Measurements from ENCODE around the gene DDX56. TPM values are rescaled to one million over a fixed set of nuclear protein-coding genes. Genes with fewer than 3 reads are reported as not detected.

DDX56 gene
- total RNA-seq, 6 experiments from 2014 or later = 31.8 to 42.2 (median 36.5) TPM

- H3K9me3 ChIP-seq = no peaks in the 10 kb centered on the region
- ATAC-seq (no peak), DNase-seq (no peak)
- H3K4me1 ChIP-seq = peaks cover 0 to 11% (median 1%) of the 10 kb centered on the region in 4 donors
- H3K27ac ChIP-seq = no peak overlapping the region
- no peaks in the 10 kb centered on the region for H3K27me3 ChIP-seq
- no peak overlapping the region for H3K4me3 ChIP-seq
- TF ChIP-seq, protein P1, sequence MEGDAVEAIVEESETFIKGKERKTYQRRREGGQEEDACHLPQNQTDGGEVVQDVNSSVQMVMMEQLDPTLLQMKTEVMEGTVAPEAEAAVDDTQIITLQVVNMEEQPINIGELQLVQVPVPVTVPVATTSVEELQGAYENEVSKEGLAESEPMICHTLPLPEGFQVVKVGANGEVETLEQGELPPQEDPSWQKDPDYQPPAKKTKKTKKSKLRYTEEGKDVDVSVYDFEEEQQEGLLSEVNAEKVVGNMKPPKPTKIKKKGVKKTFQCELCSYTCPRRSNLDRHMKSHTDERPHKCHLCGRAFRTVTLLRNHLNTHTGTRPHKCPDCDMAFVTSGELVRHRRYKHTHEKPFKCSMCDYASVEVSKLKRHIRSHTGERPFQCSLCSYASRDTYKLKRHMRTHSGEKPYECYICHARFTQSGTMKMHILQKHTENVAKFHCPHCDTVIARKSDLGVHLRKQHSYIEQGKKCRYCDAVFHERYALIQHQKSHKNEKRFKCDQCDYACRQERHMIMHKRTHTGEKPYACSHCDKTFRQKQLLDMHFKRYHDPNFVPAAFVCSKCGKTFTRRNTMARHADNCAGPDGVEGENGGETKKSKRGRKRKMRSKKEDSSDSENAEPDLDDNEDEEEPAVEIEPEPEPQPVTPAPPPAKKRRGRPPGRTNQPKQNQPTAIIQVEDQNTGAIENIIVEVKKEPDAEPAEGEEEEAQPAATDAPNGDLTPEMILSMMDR (IDR thresholded peaks at IDR 0.05) = no peak
- no peak for TF ChIP-seq POLR2A (IDR thresholded peaks at IDR 0.05)
- 80% methylated on average over 14 of the region's 14 CpGs for WGBS (ENCODE audit: insufficient coverage, low coverage, low lambda C conversion rate, missing lambda C conversion rate)
- no peaks in the 10 kb centered on the region for H3K36me3 ChIP-seq
- intact Hi-C loops (cut with DNase I) = no loop called here
Observed at GRCh38 chr7:44608916-44609648, 35.4 kb upstream of the DDX56 start.

- Histone ChIP-seq H3K4me1 (peaks cover 0 to 11% (median 1%) of the 10 kb centered on the region in 4 donors), H3K36me3 (no peaks in the 10 kb centered on the region), H3K27me3 (no peaks in the 10 kb centered on the region), H3K9me3 (no peaks in the 10 kb centered on the region), H3K4me3 (peak overlapping the region; percentile 89 to 92 (median 90)), H3K27ac (peak overlapping the region; percentile 92 to 94 (median 93))
- TF ChIP-seq, protein P1 (IDR thresholded peaks at IDR 0.05) = no peak
- no peak for TF ChIP-seq POLR2A (IDR thresholded peaks at IDR 0.05)
- intact Hi-C loops (cut with DNase I) = no loop called here
- WGBS (ENCODE audit: insufficient coverage, low coverage, low lambda C conversion rate, missing lambda C conversion rate) = 46% methylated on average over 35 of the region's 35 CpGs
- no peak for DNase-seq
- no peak for ATAC-seq
Observed at GRCh38 chr7:44607141-44608068, 33.7 kb upstream of the DDX56 start.

GRCh38 chr7:44606341-44607140 is 32.8 kb upstream of the DDX56 start, which contains the start of gene OGDH:
Gene OGDH (plus strand): TSS chr7:44606627. CDS start chr7:44624344, 17,717 bp downstream.
- peaks cover 0 to 11% (median 1%) of the 10 kb centered on the region in 4 donors for H3K4me1 ChIP-seq
- intact Hi-C loops (cut with DNase I) = no loop called here
- H3K27ac ChIP-seq = peak within 1 kb of the TSS; percentile 92 to 94 (median 93)
- DNase-seq = peak; percentile 99 to 100 (median 100)
- peak; percentile 94 for TF ChIP-seq POLR2A (IDR thresholded peaks at IDR 0.05)
- TF ChIP-seq, protein P1 (IDR thresholded peaks at IDR 0.05) = no peak
- H3K4me3 ChIP-seq = peak within 1 kb of the TSS; percentile 89 to 92 (median 90)
- H3K27me3 ChIP-seq = no peaks in the 10 kb centered on the region
- H3K9me3 ChIP-seq = no peaks in the 10 kb centered on the region
- WGBS (ENCODE audit: insufficient coverage, low coverage, low lambda C conversion rate, missing lambda C conversion rate) = 2% methylated on average over 10 of the region's 93 CpGs
- ATAC-seq = peak; percentile 93 to 99 (median 96)
- H3K36me3 ChIP-seq = no peaks in the 10 kb centered on the region

- DNase-seq = no peak
- Histone ChIP-seq H3K27me3 (no peaks in the 10 kb centered on the region), H3K4me1 (peaks cover 0 to 11% (median 1%) of the 10 kb centered on the region in 4 donors), H3K9me3 (no peaks in the 10 kb centered on the region), H3K36me3 (no peaks in the 10 kb centered on the region), H3K4me3 (no peak overlapping the region), H3K27ac (no peak overlapping the region)
- TF ChIP-seq, protein P1 (IDR thresholded peaks at IDR 0.05) = no peak
- no peak for TF ChIP-seq POLR2A (IDR thresholded peaks at IDR 0.05)
- no peak for ATAC-seq
- intact Hi-C loops (cut with DNase I) = no loop called here
- 69% methylated on average over 2 of the region's 2 CpGs for WGBS (ENCODE audit: insufficient coverage, low coverage, low lambda C conversion rate, missing lambda C conversion rate)
Observed at GRCh38 chr7:44604941-44605340, 31.2 kb upstream of the DDX56 start.
